AG09309 (cell line): ENCODE measurements around the gene GOLT1A.

Experiments
- DNase-seq: peaks from one replicate; pipeline ENCODE4 v3.0.0-alpha.2; 2010; ENCODE audit warnings: low read depth
- H3K4me3 ChIP-seq: 2 replicates; pipeline ENCODE4 v1.5.1; 2011; ENCODE audit warnings: mild to moderate bottlenecking, low read depth, low read length, moderate library complexity; ENCODE audit not compliant: control insufficient read depth
- TF ChIP-seq, protein P1 (sequence below): IDR thresholded peaks from 2 replicates; pipeline ENCODE4 v1.5.1; 2011; ENCODE audit warnings: mild to moderate bottlenecking, low read depth, low read length, inconsistent platforms; ENCODE audit not compliant: insufficient read depth, control insufficient read depth; ENCODE audit errors: missing control alignments

GOLT1A gene

DNA sequence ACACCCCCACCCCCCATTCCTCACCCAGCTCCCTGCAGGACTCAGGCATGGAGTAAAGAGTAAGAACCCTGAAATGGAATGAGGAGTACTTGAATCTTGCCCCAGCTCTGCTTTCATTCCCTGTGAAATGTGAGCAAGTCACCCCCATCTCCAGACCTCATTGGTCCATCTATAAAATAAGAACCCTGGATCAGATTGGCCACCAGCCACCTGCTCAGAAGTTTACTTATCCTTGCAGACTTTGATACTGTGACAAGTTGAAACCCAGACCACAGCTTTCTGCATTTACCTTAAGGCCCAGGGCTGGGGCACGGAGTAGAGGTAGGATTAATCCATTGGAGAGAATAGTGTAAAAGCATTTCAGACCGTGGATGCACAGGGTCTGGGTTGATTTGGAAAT lies 19.7 kb downstream of the GOLT1A start:
- TF ChIP-seq, protein P1, sequence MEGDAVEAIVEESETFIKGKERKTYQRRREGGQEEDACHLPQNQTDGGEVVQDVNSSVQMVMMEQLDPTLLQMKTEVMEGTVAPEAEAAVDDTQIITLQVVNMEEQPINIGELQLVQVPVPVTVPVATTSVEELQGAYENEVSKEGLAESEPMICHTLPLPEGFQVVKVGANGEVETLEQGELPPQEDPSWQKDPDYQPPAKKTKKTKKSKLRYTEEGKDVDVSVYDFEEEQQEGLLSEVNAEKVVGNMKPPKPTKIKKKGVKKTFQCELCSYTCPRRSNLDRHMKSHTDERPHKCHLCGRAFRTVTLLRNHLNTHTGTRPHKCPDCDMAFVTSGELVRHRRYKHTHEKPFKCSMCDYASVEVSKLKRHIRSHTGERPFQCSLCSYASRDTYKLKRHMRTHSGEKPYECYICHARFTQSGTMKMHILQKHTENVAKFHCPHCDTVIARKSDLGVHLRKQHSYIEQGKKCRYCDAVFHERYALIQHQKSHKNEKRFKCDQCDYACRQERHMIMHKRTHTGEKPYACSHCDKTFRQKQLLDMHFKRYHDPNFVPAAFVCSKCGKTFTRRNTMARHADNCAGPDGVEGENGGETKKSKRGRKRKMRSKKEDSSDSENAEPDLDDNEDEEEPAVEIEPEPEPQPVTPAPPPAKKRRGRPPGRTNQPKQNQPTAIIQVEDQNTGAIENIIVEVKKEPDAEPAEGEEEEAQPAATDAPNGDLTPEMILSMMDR = no peak
- no peak for DNase-seq
- no peak overlapping the region for H3K4me3 ChIP-seq

DNA sequence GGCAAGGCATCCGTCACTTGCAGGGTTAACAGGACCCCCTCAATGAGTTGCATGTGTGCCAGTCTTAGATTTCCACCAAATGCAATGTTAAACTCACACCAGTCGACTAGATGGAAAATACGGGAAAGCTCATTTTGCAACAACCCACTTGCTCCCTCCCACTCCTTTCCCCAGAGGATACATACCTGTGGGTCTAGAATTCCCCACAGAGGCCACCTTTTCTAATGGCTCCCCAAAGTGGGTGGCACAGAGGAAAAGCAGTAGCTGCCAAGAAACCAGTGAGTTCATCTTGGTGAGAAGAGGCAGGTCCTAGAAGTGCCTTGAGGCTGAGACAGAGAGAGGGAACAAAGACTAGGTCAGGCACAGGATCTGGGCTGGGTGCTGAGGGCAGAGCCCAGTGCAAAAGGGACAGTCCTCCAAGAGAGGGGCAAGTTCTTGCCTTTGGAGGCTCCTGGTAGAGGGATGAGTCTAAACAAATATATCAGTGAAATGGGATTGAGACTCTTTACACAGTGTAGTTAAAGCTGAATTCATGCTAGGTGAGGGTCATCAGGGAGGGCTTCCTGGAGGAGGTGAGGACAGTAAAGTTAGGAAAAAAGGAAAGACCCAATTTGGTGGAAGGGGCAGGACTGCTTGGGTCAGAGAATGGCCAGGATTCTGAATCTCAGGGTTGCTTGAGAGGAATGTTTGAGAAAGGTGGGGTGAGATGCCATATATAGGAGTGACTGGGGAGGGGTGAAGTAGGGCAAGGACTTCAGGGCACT lies 21.0 kb downstream of the GOLT1A start:
- TF ChIP-seq, protein P1 = no peak
- no peak overlapping the region for H3K4me3 ChIP-seq
- DNase-seq = no peak

DNA sequence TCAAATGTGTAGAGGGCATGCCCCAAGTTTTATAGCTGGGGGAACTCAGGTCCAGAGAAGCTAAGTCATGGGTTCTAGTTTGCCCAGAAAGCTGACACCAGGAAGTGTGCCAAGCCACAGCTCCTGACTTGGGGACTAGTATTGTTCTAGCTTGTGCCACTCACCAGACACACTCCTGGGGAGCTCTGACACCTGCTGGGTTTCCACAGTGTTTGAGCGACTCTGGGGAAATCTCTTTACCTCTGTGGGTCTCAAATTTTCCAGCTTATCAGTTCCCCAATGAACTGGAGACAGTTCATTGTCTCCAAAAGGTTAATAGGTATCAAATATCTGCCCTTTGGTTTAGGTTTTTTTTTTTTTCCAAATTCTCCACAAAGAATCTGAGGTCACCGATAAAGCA lies 21.7 kb downstream of the GOLT1A start:
- no peak for DNase-seq
- TF ChIP-seq, protein P1 = no peak
- H3K4me3 ChIP-seq = no peak overlapping the region

DNA sequence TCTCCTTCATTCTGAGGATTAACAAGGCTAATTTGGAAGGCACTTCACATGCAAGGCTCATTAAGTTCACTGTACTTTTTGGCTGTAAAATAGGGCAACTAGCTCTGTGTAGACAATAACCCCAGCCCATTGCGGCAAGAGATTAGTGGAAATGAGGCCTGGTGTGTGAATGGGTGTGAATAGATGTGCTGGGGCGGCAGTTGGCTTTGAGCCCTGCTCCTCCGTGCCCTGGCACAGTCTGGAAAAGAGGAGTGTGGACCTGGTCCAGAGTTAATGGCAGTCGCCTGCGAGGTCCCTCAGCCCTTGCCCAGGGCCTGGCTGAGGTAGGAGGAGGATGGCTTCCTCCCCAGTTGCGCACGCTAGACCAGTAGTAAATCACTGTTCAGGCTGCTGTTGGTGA lies 22.3 kb downstream of the GOLT1A start:
- DNase-seq = no peak
- TF ChIP-seq, protein P1 = no peak

DNA sequence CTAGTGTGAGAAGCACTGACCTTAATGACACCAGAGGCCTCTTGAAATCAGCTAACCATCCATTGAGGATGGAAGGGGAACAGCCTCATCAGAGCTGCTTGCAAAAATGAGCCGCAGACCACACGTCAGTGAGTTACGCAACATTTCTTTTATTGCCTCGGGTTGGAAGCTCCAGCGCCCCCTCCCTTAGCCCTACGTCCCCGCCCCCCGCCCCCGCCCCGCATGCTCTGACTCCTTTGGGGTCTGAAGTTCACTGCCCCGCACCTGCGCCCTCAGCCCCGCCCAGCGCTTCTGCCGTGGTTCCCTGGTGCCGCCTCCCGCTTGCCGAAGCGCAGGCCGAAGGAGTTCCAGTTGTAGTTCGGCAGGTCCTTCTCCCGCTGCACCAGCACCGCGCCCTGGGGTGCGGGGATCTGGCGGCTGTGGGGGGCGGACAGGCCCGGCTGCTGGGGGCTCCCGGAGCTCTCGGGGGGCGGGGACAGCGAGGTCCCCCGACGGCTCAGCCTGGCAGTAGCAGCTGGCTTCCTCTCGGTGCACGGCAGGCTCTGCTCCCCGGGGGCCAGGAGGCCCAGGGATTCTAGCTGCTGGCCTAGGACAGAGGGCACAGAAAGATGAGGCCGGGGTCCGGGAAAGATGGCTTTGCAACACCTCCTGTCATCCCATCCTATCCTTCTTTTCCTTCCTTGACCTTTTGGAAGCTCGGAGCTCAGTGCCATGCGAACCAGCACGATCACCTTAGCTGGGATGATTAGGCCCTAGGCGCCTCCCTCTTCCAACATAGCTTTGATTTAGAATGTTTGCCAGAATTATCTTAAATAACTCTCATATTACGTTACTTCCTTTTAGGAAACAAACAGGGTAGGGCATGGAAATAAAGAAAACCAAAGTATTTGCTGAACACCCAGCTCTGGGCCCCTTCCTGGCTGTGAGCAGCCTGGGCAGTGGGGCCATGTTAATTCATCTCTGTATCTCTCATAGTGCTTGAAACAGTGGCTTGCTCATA lies 23.3 kb downstream of the GOLT1A start:
- TF ChIP-seq, protein P1 = no peak
- H3K4me3 ChIP-seq = peak overlapping the region; percentile 9; the same call in 1 of the 2 replicates
- DNase-seq = peak; percentile 23

More for the DNA sequence above, 22.3 kb downstream of the GOLT1A start:
- no peak overlapping the region for H3K4me3 ChIP-seq

DNA sequence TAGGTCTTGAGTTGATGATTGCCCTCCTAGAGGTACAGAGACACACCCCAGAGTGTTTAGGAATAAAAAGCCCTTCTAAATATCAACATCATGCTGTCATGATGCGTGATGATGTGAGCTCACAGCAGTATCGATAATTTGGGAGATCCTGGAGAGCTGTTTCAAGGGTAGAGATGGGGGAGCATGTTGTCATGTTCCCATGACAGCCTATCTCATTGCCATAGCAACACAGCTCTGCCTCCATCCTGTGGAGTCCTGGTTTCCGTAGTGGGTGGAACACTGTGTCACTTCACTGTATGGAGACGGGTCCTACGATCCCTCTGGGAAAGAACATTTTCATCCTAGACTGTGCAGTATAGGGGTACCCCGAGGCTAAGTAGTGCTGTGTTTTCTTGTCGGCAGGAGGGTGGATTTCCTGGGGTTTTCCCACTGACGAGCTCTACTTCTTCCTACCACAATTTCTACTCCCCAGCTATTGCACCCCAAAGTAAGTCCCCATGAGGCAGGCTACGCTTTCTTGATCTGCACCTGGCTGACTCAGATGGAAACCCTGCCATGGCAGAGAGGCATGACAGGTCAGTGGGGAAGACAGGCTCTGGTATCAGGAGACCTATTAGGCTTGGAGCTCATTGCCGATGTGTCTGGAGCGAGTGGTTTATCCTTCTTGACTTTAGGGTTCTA lies 24.7 kb downstream of the GOLT1A start:
- TF ChIP-seq, protein P1 = no peak
- DNase-seq = no peak
- no peak overlapping the region for H3K4me3 ChIP-seq
